Limb (tissue), 2 donors: ENCODE measurements around the gene FRMD6.
A peak's percentile ranks its signal among the peaks of the same experiment; 100 is the strongest.

Experiments used
- DNase-seq, 2 donors: peaks; one replicate each; pipeline ENCODE4 v3.0.0-alpha.2; 2016; ENCODE audit errors: extremely low spot score in 2 of 2

Gene FRMD6

DNA sequence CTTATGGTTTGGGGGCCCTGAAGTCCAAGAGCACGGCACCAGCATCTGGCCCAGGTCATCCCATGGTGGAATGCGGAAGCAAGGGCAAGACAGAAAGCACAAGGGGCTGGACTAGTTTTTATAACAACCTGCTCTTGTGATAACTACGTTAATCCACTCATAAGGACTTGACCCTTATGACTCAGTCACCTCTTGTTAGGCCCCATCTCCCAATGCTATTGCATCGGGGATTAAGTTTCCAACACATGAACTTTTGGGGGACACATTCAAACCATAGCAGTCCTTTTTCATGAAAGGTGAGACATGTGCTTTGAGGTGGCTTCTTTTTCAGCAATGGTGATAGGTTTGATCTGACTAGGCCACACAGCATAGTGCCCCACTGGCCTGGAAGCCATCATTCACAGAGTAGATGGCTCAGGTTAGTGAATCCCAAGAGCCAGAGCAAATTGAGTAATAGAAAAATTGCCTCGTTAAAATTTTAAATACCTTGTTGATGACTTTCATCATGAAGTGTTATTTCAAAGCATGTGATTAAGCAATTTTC lies 12.1 kb downstream of the FRMD6 start:
- no peak for DNase-seq

GRCh38 chr14:51666070-51666469 lies 14.4 kb downstream of the FRMD6 start:
- DNase-seq = no peak

- DNase-seq = no peak
Observed at GRCh38 chr14:51666826-51667225, 15.1 kb downstream of the FRMD6 start.

- DNase-seq = no peak
Observed at GRCh38 chr14:51668870-51669269, 17.2 kb downstream of the FRMD6 start.

DNA sequence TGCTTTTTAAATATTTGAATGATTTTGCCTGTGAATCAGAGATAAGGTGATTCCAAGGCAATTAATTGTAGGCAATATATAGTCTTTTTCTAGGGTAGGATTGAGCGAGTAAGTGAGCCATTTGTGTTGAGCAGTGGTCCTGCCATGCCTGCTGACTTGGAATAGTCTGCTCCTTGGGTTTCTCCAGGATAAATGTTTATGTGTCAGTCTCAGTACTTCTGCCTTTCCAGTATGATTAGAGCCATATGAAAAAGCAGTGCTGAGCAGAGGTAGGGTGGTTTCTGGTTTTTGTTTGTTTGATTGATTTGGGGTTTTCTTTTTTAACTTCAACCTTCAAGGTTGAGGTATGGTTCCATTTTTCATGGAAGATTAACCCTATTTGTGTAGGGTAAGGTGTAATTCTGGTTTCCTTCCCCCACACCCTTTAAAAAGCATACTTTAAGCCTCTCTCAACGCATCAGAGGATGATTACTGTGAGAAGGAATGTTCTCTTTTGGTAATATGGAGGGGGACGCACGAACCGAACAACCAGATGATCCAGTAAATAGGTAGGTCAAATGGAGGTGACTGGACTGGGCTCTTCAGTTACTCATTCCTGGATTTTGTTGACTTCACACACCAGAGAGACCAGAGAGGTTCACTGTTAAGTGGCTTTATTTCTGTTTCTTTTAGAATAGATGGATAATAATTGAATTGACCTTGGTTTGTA lies 22.7 kb downstream of the FRMD6 start:
- no peak for DNase-seq

GRCh38 chr14:51676549-51676948 lies 24.8 kb downstream of the FRMD6 start:
- DNase-seq = no peak

DNA sequence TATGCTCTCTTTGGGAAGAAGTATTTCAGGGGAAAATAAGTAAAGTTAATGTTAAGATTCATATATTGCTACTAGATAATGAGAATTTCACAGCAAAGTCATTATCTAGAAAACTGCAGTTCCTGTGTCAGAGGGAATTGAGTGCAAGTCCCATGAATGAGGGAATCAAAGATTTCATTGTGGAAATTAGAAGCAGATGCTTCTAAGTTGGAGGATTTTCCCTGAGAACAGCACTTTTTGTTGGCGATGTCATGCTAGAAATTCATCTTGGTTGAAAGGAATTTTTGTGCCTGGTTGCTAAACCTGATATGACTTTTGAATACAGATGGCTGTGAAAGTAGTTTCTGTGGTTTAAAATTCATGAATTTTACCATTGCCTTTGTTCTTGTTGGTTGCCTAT lies 25.6 kb downstream of the FRMD6 start:
- DNase-seq = peak in 1 of 2 donors; percentile 59

GRCh38 chr14:51677738-51678137 lies 26.0 kb downstream of the FRMD6 start:
- no peak for DNase-seq

DNA sequence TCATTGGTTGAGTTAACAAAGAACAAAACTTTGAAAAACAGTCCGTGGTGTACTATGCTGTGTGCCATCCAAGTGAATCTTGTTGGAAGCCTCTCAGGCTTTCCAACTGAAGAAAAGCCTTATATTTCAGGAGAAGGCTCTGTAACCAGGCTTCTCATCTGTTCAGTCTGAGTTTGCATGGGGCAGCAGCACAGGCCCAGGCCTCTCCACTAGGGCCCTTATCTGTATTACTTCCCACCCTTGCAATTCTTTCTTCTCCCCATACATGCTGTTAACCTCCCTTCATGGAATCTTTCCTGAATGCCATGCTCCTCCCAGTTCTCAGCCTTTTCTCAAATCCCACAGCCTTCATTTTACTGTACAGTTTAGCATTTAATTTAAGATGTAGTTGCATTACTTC lies 28.3 kb downstream of the FRMD6 start:
- no peak for DNase-seq

DNA sequence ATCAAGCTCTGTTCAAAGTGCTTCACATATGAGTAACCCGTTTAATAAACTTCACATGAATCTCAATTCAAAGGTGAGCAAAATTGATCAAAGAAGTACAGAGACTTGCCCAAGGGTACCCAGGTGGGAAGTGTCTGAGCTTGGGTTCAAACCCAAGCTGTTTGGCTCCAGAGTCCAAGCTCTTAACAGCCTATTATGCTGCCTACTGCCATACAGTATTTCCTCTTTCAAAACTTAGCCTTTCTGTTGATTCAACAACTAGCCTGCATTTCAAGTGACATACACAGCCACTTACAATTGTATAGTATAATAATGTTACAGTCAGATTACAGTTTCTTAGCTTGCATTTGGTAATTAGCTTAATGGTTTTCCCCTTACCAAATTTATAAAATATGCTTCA lies 29.7 kb downstream of the FRMD6 start:
- DNase-seq = no peak

DNA sequence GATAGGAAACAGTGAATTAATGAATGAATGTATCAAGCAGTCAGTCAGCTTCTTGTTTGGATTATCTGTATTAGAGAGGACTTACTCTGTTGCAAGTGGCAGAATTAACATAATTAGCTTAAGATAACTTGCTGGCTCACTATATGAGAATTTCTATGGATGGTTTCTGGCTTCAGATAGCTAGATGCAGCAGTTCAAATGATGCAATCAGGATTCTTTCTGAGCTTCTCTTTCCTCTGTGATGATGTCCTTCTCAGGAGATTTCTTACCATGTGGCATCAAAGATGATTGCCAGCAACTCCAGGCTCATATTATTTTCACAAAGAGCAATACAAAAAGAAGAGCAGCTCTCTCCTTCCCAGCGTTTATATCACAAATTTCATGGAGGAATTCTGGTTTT lies 30.7 kb downstream of the FRMD6 start:
- DNase-seq = no peak

GRCh38 chr14:51684760-51685159 lies 33.0 kb downstream of the FRMD6 start:
- DNase-seq = no peak

DNA sequence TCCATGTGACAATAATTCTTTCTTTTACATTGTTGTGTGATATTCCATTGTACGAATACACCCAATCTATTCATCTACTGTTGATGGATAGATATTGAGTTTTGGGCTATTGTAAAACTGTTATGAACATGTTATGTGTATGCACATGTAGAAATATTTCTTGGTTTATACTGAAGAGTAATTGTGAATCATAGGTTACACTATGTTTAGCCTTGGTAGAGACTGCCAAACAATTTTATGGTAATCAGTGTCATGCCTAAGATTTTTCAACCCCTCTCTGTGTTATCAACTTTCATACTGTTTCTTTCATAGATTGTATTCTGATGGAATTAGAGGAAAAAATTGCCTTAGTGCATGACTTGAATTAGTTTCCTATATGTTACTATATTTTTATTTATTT lies 39.5 kb downstream of the FRMD6 start:
- no peak for DNase-seq

DNA sequence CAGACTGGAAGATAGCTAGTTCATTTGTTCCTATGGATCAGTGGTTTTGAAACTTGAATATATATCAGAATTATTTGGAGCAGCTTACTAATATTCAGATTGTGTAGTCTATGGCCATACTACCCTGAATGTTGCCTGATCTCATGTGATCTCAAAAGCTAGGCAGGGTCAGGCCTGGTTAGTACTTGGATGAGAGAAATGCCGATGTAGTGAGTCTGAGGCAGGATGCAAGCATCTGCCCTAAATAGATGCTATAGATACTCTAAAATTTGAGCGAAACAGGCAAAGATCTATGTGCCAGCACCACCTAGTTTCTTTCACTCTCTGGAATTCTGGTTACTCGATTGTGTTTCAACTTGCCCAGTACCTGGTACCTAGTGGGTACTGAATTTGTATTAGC lies 40.9 kb downstream of the FRMD6 start:
- DNase-seq = no peak

DNA sequence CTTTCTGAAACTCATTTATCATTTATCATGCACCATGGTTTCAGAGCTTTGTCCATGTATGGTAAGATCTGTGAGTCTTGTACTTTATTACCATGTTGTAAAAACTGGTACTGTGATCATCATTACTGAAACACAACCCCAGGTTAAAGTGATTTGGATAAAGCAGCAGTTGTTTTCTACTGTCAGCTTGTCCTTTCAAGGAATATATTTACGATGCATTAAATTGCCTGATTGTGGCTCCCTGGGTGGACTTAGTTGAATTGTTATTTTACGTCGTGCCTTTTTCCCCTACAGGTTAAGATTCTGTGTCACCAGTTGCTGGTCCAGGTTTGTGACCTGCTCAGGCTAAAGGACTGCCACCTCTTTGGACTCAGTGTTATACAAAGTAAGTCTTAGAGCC lies 46.1 kb downstream of the FRMD6 start:
- no peak for DNase-seq

DNA sequence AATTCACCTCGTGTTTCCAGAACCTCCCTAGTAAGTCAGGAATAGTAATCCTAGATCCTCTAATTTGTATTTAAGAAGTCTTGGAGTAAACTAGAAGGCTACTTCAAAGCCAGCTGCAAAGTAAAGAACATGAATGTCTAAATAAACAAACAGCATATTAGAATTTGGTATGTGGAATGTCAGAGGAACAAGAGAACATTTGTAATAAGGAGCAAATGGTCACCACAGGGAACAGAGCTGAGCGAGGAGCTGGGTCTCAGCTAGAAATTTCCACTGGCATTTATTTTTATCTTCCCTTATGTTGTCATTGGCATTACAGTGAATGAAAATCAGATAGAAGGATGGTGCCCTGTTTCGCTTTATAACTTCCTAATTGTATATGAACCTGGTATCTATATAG lies 50.2 kb downstream of the FRMD6 start:
- DNase-seq = no peak

DNA sequence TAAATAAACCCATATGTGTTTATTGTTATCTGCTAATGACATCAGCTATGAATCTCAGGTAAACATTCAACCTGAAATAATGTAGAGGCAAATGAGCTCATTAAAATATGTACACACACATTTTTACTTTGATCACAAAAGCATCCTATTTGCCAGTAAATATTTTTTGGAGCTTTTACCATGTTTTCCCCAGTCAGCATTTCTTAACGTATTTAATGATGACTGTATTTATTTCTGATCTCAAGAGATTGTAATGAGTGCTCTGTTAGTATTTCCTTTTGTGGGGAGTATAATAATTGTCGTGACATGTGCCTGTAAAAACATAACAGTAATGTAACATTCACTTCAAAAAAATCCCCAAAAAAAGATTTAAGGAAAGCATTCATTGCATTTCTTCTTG lies 52.1 kb downstream of the FRMD6 start:
- DNase-seq = no peak

- DNase-seq = no peak
Observed at GRCh38 chr14:51704545-51704944, 52.8 kb downstream of the FRMD6 start.

GRCh38 chr14:51707327-51707726 lies 55.6 kb downstream of the FRMD6 start:
- DNase-seq = no peak

DNA sequence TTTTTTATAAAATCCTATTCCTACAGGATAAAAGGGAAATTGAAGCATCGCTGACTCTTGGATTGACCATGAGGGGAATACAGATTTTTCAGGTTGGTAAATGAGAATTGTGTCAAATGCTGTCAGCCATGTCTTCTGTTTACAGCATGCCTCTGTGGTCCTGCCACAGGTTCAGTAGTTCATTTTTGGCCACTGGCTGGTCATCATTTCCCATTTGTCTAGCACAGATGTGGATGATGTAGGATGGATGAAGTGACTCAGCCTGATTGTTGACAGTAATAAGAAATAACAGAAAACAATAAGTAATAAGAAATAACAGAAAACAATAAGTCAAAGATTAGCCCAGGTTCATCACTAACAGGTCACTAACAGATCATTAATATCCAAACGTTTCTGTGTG lies 59.8 kb downstream of the FRMD6 start:
- no peak for DNase-seq

GRCh38 chr14:51715250-51715649 lies 63.5 kb downstream of the FRMD6 start:
- DNase-seq = no peak

DNA sequence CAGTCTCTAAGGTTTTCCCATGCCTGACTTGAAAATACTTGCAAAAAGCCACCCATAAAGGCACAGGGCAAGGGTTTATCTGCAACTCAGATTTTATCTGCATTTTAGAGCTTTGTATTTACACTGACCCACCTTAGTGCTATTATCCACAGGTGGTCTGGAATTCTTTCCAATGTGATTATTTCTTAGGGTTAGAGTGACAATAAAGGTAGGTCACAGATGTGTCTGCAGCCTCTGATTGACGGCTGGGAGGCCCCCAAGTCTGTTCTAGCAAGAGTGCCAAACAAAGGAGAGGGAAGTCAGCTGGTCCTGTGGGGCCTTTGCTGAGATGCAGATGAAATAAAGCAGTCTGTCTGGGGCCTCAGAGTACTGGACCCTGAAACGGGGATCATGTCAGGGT lies 64.0 kb downstream of the FRMD6 start:
- no peak for DNase-seq

DNA sequence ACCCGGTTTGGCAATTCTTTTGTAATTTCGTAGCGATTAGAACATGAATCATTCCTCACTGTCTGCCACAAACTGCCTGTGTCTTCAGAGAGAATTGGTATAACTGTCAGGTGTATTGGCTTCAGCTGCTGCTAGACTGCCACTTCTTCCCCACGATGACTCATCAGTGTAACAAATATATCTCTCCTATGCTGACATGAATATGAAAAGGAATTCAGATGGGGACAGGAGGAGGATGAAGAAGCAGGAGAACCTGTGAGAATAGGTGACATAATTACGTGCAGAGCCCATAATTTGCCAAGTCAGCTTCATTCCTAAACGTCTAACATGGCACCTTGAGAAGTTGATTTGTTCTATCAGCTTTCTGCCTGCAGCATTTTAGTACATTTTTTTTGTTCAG lies 64.9 kb downstream of the FRMD6 start:
- DNase-seq = no peak

- DNase-seq = no peak
Observed at GRCh38 chr14:51717766-51718165, 66.1 kb downstream of the FRMD6 start.
